GM21529 (cell line): ENCODE results near the gene S100A2.

Experiments
- ATAC-seq: cut with Tn5 transposase; IDR thresholded peaks from one replicate; pipeline ENCODE4 v1.9.1; 2021; ENCODE audit not compliant: unreplicated experiment

Gene S100A2

GRCh38 chr1:153546796-153547559, 18.7 kb downstream of the S100A2 start:
- no peak for ATAC-seq

DNA sequence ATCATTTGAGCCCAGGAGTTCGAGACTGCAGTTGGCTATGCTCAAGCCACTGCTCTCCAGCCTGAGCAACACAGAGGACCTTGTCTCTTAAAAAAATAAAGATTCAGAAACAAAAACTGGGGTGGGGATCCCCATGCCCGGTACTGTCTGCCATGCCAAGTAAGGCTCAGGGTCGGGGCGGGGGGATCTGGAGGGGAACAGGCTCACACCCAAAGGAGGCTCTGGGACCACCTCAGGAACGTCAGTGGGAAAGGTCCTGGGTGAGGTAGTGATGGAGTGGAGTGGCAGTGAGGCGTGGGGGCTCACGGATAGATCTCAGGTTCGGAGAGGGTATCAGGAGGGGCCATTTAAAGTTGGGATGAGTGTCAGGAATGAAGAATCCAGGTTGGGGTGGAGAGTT, 19.3 kb downstream of the S100A2 start:
- ATAC-seq, result no peak

GRCh38 chr1:153545067-153546055, 20.3 kb downstream of the S100A2 start, which contains the start of gene S100A4:
S100A4 (minus strand) TSS chr1:153545806; CDS start chr1:153544794, 1,012 bp downstream.
- ATAC-seq, result peak; percentile 58

GRCh38 chr1:153544453-153545066, 21.1 kb downstream of the S100A2 start:
- no peak for ATAC-seq

DNA sequence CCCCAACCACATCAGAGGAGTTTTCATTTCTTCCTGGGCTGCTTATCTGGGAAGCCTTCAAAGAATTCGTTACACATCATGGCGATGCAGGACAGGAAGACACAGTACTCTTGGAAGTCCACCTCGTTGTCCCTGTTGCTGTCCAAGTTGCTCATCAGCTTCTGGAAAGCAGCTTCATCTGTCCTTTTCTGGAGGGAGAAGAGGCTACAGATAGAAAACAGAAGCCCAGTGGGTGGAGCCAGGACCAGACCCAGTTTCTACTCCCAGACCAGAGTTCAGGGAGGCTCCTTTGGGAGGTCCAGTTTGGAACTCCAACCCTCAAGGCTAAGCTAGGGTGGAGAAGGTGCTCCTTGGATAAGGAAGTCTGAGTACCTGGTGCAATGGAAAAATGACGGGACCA, 21.9 kb downstream of the S100A2 start:
- ATAC-seq, result no peak

GRCh38 chr1:153542956-153543711, 22.5 kb downstream of the S100A2 start:
- ATAC-seq, result no peak

GRCh38 chr1:153541641-153542590, 23.7 kb downstream of the S100A2 start:
- no peak for ATAC-seq

- no peak for ATAC-seq
Measured at GRCh38 chr1:153540394-153541361, 25.0 kb downstream of the S100A2 start, which contains the start of gene S100A5. S100A5 (minus strand) TSS chr1:153540934; CDS start chr1:153540191, 743 bp downstream.

GRCh38 chr1:153539395-153540093, 26.1 kb downstream of the S100A2 start:
- ATAC-seq, result no peak

DNA sequence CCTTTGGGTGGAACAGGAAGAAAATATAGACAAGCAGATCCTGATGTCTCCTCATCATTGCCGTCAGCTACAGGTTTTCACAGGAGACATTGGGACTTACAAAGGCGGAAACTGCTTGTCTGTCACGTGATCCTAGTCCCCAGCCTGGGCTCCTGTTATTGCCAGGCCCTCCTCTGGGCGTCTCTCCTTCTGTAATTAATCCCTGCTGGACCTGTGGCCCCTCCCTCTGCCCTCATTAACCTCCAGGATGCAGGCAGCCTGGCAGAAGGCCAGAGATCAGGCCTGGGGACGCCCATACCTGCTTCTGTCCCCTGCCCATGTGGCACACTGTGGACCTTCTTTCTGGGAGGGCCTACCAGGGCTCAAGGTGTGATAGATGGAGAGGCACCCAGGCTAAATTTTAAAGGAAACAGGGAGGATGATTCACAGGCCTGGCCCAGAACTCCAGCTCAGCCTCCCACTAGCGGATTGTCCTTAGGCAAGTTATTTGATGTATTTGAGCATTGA, 27.3 kb downstream of the S100A2 start:
- ATAC-seq, result no peak

DNA sequence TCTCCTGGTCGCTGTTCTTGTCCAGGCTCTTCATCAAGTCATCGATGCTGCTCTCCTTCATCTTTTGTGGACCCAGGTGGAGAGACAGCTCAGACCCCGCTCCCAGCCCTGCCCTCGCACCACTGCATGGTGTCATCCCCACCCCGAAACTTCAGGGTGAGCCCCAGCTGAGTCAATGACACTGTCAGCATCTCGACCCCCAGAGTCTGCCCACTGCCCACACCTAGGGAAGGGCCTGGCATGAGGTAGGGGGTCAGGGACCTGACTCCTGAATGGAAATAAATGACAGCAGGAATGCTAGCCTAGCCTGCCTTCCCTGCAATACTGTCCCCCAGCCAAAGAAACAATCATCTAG, 28.3 kb downstream of the S100A2 start:
- ATAC-seq, result no peak

DNA sequence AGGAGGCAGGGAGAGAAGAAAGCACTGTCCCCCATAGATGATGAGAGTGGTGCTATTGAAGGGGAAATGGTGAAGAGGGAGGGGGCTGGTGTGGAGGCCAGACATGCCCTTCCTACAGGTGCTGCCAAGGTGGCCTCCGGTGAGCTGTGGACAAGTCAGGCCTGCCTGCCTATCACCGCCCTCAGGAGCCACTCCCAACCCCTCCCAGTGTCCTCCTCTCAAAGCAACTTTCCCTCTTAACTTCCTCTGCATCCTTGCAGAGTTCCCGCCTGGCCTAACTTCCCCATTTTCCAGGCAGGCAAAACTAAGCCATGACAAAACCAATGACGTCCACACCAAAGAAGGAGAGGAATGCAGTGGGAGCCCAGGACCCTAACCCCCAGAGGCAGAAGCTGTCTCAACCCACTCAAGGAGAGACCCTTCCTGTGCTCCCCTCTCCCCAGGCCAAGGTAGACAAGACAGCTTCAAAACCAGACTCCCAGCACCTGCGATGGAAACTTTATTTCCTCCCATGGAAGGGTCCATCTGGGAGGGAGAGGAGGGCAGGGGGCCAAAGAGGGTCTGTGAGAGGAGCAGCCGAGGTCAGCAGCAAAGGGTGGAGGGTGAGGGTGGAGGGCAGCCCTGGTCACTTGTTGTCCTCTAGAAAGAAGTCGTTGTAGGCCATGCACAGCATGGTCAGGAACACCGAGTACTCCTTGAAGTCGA, 28.8 kb downstream of the S100A2 start:
- ATAC-seq, result no peak

DNA sequence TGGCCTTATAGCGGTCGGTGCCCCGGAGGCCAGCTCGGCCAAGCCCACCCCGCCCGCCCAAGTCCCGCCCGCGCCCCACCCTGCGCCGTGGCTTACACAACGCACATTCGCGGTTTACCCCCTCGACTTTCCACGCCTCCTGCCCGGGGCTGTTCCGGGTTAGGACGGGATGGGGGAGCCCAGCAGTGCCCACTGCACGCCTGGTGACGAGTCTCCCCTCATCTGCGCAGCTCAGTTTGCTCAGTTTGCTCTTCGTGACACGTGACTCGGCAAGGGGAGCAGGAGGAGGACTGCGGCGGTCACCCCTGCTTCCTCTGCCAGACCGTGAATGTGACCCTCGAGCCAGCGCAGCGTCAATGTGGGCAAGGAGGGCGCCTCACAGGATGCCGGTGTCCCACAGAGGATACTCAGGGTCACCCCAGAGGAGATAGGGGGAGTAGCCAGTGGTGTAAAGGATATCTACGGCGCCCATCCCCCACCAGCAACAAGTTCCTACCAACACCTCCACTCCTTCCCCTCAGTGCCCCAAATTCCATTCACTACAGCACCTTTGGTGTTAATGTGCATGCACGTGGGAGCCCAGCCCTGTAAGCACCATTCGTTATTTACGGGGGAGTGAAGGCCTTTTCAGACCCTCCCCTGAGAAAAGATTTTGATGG, 29.5 kb downstream of the S100A2 start:
- ATAC-seq, result no peak

DNA sequence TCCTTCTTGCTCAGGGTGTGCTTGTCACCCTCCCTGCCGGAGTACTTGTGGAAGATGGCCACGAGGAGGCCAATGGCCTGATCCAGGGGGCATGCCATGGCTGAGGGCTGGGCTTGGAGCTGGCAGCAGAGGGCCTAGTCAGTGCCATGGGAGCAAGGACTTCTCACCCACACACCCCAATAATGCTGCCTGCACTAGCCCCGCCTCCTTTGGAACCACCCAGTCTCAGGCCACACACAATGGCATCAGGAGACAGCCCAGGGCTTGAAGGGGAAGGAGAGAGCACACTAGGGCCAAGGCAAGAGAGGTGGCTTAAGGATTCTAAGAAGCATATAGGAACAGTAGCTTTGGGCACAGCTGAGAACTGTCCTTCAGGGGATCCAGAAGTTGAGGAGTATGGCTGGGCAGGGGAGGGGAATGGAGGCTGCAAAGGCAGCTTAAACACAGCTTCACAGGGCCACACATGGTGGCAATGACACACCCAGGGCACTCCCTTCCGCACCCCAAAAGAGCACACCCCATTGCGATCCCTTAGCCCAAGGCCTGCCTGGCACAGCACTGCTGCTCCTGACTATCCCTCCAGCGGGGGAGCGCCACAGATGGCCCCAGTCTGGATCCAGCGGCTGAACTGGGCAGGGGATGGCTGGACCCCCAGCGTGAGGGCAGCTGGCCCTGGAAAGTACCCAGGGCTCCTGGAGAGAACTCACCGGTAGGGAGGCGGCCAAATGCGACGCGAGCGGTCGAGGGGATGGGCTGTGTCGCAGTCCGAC, 30.2 kb downstream of the S100A2 start, which contains the start of gene S100A6:
S100A6 (minus strand) TSS at position 750 of the 770 bp plus-strand sequence; CDS start at position 98, 652 bp downstream.
- ATAC-seq, result no peak

- ATAC-seq, result no peak
Measured at GRCh38 chr1:153534925-153535241, 30.8 kb downstream of the S100A2 start.
